Endothelial cell of umbilical vein (primary cell): ENCODE measurements around the gene HECA.

Experiments
- MYC ChIP-seq: IDR thresholded peaks from one replicate; pipeline ENCODE4 v1.6.1; 2011; ENCODE audit warnings: mild to moderate bottlenecking, low read depth, low read length
- TF ChIP-seq, protein P1 (sequence below), 2 donors: IDR thresholded peaks; 1 replicate in 1 of 2; 2 replicates in 1 of 2; pipeline ENCODE4 v1.5.1; 2011; ENCODE audit warnings: low read length in 2 of 2, mild to moderate bottlenecking in 2 of 2, moderate library complexity in 2 of 2, control low read depth in 1 of 2, inconsistent platforms in 1 of 2, low read depth in 1 of 2; ENCODE audit not compliant: insufficient read depth in 1 of 2; ENCODE audit errors: extremely low read depth in 1 of 2

- TF ChIP-seq, protein P1, sequence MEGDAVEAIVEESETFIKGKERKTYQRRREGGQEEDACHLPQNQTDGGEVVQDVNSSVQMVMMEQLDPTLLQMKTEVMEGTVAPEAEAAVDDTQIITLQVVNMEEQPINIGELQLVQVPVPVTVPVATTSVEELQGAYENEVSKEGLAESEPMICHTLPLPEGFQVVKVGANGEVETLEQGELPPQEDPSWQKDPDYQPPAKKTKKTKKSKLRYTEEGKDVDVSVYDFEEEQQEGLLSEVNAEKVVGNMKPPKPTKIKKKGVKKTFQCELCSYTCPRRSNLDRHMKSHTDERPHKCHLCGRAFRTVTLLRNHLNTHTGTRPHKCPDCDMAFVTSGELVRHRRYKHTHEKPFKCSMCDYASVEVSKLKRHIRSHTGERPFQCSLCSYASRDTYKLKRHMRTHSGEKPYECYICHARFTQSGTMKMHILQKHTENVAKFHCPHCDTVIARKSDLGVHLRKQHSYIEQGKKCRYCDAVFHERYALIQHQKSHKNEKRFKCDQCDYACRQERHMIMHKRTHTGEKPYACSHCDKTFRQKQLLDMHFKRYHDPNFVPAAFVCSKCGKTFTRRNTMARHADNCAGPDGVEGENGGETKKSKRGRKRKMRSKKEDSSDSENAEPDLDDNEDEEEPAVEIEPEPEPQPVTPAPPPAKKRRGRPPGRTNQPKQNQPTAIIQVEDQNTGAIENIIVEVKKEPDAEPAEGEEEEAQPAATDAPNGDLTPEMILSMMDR (IDR thresholded peaks at IDR 0.05; ENCODE audit: extremely low read depth in 1 of 2, insufficient read depth in 1 of 2, low read depth in 1 of 2, low read length in 2 of 2) = no peak
- no peak for TF ChIP-seq MYC
Observed at GRCh38 chr6:139135578-139136545, 982 bp downstream of the HECA start.
